Naive thymus-derived CD4-positive, alpha-beta T cell (primary cell): ENCODE measurements around the gene IL4. TPM values are rescaled to one million over a fixed set of nuclear protein-coding genes. Genes with fewer than 3 reads are reported as not detected.
A peak's percentile ranks its signal among the peaks of the same experiment; 100 is the strongest.

Experiments
- ATAC-seq: fragments of 150-1000 bp; cut with Tn5 transposase; 2 replicates; pipeline ENCODE4 v1.10.0; 2021; ENCODE audit warnings: mild to moderate bottlenecking, moderate library complexity
- CTCF ChIA-PET: fragments of 350-600 bp; sonication (Branson Sonifier 250); formaldehyde crosslinking; loops from one replicate; lab custom pipeline; 2021; ENCODE audit warnings: antibody characterized with exemption; lab: Charles Lee
- POLR2A ChIA-PET: fragments of 350-600 bp; sonication (Branson Sonifier 250); formaldehyde crosslinking; loops from one replicate; lab custom pipeline; 2021; ENCODE audit warnings: antibody characterized with exemption, inconsistent platforms; lab: Charles Lee
- DNase-seq, 9 donors: peaks; one replicate each; pipeline versions ENCODE4 v3.0.0 to v3.0.0-alpha.2; 2020 to 2022; ENCODE audit warnings: mixed read lengths in 1 of 9
- H3K27ac ChIP-seq: one replicate; pipeline ENCODE4 v1.7.0; 2013; ENCODE audit warnings: mild to moderate bottlenecking, low read depth, low read length, moderate library complexity
- H3K27me3 ChIP-seq, 2 donors: one replicate each; pipeline ENCODE4 v1.7.0; 2013; ENCODE audit warnings: low read length in 2 of 2, mild to moderate bottlenecking in 2 of 2, moderate library complexity in 2 of 2; ENCODE audit not compliant: control insufficient read depth in 2 of 2, insufficient read depth in 2 of 2
- H3K36me3 ChIP-seq, 3 experiments: 1 replicate in 2 of 3; 2 replicates in 1 of 3; pipeline ENCODE4 v1.7.0; 2013; ENCODE audit warnings: low read length in 3 of 3, mild to moderate bottlenecking in 3 of 3, moderate library complexity in 1 of 3; ENCODE audit not compliant: insufficient read depth in 3 of 3, control insufficient read depth in 2 of 3
- H3K4me1 ChIP-seq, 2 donors: one replicate each; pipeline ENCODE4 v1.7.0; 2013; ENCODE audit warnings: low read length in 2 of 2, mild to moderate bottlenecking in 2 of 2, moderate library complexity in 1 of 2; ENCODE audit not compliant: control insufficient read depth in 2 of 2, insufficient read depth in 2 of 2
- H3K4me3 ChIP-seq: 2 replicates; pipeline ENCODE4 v1.7.0; 2013; ENCODE audit warnings: mild to moderate bottlenecking, low read length
- H3K9me3 ChIP-seq, 3 experiments: 1 replicate in 2 of 3; 2 replicates in 1 of 3; pipeline ENCODE4 v1.7.0; 2013; ENCODE audit warnings: low read length in 3 of 3; ENCODE audit not compliant: control insufficient read depth in 2 of 3
- H3K27ac Mint-ChIP-seq, 9 donors: one replicate each; pipeline ENCODE4 v1.8.0; 2020 to 2022; ENCODE audit warnings: mixed read lengths in 9 of 9, mild to moderate bottlenecking in 8 of 9, moderate library complexity in 5 of 9, inconsistent platforms in 2 of 9
- H3K27me3 Mint-ChIP-seq, 5 donors: one replicate each; pipeline ENCODE4 v1.8.0; 2021 to 2022; ENCODE audit warnings: mixed read lengths in 5 of 5, mild to moderate bottlenecking in 1 of 5
- H3K36me3 Mint-ChIP-seq, 5 donors: one replicate each; pipeline ENCODE4 v1.8.0; 2020 to 2022; ENCODE audit warnings: mixed read lengths in 5 of 5, mild to moderate bottlenecking in 3 of 5, inconsistent platforms in 1 of 5
- H3K4me1 Mint-ChIP-seq, 7 donors: one replicate each; pipeline ENCODE4 v1.8.0; 2020 to 2022; ENCODE audit warnings: mixed read lengths in 7 of 7, mild to moderate bottlenecking in 3 of 7, inconsistent platforms in 1 of 7
- H3K4me3 Mint-ChIP-seq, 10 donors: one replicate each; pipeline ENCODE4 v1.8.0; 2020 to 2022; ENCODE audit warnings: mild to moderate bottlenecking in 10 of 10, mixed read lengths in 10 of 10, moderate library complexity in 6 of 10, inconsistent platforms in 2 of 10
- H3K9me3 Mint-ChIP-seq, 11 donors: one replicate each; pipeline ENCODE4 v1.8.0; 2020 to 2022; ENCODE audit warnings: mixed read lengths in 11 of 11, mild to moderate bottlenecking in 4 of 11, inconsistent platforms in 1 of 11, moderate library complexity in 1 of 11
- intact Hi-C, 2 donors: fragments of 100-400 bp; cut with micrococcal nuclease; formaldehyde crosslinking; loops; one replicate each; pipeline ENCODE4 v1.15.1; 2023
- polyA plus RNA-seq, 2 donors: library from polyadenylated mRNA; unstranded; fragments of 300-500 nt; fragmentation: Illumina TruSeq; gene quantifications; one replicate each; pipeline ENCODE4 v1.2.3, GENCODE V29; 2021
- total RNA-seq, 6 experiments: library from RNA in 5 of 6; stranded (reverse) in 5 of 6; gene quantifications; 1 replicate in 5 of 6; 2 replicates in 1 of 6; pipeline ENCODE4 v1.2.3 and lab custom pipeline; 2021 to 2026

Gene IL4
- total and polyA plus RNA-seq, 7 experiments from 2014 or later = 1.1 to 6.0 (median 4.5) TPM; not detected in 4

DNA sequence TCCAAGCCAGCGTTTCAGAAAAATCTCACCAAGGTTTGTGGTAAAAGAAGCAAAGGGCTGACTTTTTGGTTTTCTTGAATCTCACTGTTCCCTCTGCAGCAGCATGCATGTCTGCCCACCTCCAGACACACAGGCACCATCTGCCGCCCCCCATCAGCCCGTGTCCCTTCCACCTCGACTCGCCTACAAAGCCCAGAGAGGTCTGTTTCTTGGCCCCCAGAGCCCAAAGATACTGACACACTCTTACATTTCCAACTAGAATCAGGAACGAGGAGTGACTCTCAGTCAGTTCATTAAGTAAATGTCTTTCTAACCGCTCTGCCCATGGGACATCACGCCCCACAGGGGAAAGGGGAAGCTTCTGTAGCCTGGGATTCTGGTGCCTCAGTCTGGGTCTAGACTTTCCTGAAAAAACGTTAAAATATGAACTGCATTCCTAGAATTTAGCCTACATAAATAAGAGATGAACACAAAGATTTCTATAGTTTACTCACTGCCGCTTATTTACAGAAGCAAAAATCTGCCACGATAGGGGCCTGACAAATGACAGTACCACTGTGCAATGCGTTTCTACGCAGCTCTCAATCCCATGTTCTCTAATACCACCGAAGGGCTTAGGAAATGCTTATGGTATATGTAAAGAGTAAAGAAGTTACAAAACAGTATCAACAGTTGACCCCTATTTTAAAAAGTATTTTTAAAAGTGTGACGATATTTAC lies 4.1 kb downstream of the IL4 start:
- no peak overlapping the region for H3K27ac ChIP-seq
- Mint-ChIP-seq H3K4me3 (no peak overlapping the region), H3K27me3 (peaks cover 0 to 3% (median 0%) of the 10 kb centered on the region in 5 donors), H3K4me1 (peaks cover 0 to 39% (median 0%) of the 10 kb centered on the region in 7 donors), H3K9me3 (no peaks in the 10 kb centered on the region), H3K36me3 (peaks cover 0 to 11% (median 5%) of the 10 kb centered on the region in 5 donors), H3K27ac (peak overlapping the region in 1 of 9 donors; percentile 38)
- CTCF ChIA-PET = no interaction called here
- H3K4me3 ChIP-seq = no peak overlapping the region
- H3K4me1 ChIP-seq = peaks cover 0 to 17% of the 10 kb centered on the region in 2 donors
- POLR2A ChIA-PET = no interaction called here
- no peaks in the 10 kb centered on the region for H3K36me3 ChIP-seq
- no peaks in the 10 kb centered on the region for H3K9me3 ChIP-seq
- ATAC-seq = no peak
- intact Hi-C loops = no loop called here
- DNase-seq = no peak
- no peaks in the 10 kb centered on the region for H3K27me3 ChIP-seq

GRCh38 chr5:132678735-132679134 lies 4.9 kb downstream of the IL4 start:
- Mint-ChIP-seq H3K9me3 (no peaks in the 10 kb centered on the region), H3K27ac (no peak overlapping the region), H3K36me3 (peaks cover 0 to 15% (median 5%) of the 10 kb centered on the region in 5 donors), H3K4me1 (peaks cover 0 to 34% (median 0%) of the 10 kb centered on the region in 7 donors), H3K27me3 (peaks cover 0 to 3% (median 0%) of the 10 kb centered on the region in 5 donors), H3K4me3 (no peak overlapping the region)
- H3K36me3 ChIP-seq = no peaks in the 10 kb centered on the region
- H3K9me3 ChIP-seq = no peaks in the 10 kb centered on the region
- no peak for DNase-seq
- ChIA-PET CTCF (no interaction called here), POLR2A (interaction anchor here (0.5 kb wide), 1 partner anchor 16 kb away, joined by 3 read pairs; no protein-coding TSS in a partner anchor)
- H3K27me3 ChIP-seq = no peaks in the 10 kb centered on the region
- ATAC-seq = no peak
- no peak overlapping the region for H3K4me3 ChIP-seq
- peaks cover 0 to 17% of the 10 kb centered on the region in 2 donors for H3K4me1 ChIP-seq
- intact Hi-C loops = no loop called here
- no peak overlapping the region for H3K27ac ChIP-seq

DNA sequence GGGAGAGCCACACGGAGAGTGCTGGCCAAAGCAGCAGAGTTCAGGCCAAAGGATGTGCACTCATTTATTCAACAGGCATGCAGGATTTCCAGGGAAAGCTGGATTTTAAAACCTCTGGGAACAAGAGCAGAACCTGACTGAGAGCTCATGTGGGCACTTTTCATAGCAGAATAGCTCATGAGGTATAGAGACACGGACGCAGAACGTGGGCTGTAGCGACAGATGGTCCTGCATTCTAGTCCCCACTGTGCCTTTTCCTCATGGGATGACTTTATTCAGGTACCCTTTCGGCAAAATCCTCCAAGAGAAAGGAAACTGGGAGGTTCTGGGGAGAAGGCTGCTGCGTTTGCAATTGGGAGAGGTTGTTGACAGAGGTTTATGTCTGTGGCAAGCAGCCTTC lies 5.4 kb downstream of the IL4 start:
- peaks cover 0 to 15% (median 5%) of the 10 kb centered on the region in 5 donors for H3K36me3 Mint-ChIP-seq
- intact Hi-C loops = no loop called here
- H3K9me3 Mint-ChIP-seq = no peaks in the 10 kb centered on the region
- Histone ChIP-seq H3K9me3 (no peaks in the 10 kb centered on the region), H3K36me3 (no peaks in the 10 kb centered on the region), H3K27ac (no peak overlapping the region), H3K27me3 (no peaks in the 10 kb centered on the region), H3K4me3 (no peak overlapping the region), H3K4me1 (peaks cover 0 to 17% of the 10 kb centered on the region in 2 donors)
- ATAC-seq = no peak
- no peak overlapping the region for H3K27ac Mint-ChIP-seq
- ChIA-PET POLR2A (no interaction called here), CTCF (interaction anchor here (0.6 kb wide), 1 partner anchor 312 kb away, joined by 4 read pairs; no protein-coding TSS in a partner anchor)
- H3K4me3 Mint-ChIP-seq = no peak overlapping the region
- peaks cover 0 to 30% (median 0%) of the 10 kb centered on the region in 7 donors for H3K4me1 Mint-ChIP-seq
- DNase-seq = no peak
- H3K27me3 Mint-ChIP-seq = peaks cover 0 to 3% (median 0%) of the 10 kb centered on the region in 5 donors

DNA sequence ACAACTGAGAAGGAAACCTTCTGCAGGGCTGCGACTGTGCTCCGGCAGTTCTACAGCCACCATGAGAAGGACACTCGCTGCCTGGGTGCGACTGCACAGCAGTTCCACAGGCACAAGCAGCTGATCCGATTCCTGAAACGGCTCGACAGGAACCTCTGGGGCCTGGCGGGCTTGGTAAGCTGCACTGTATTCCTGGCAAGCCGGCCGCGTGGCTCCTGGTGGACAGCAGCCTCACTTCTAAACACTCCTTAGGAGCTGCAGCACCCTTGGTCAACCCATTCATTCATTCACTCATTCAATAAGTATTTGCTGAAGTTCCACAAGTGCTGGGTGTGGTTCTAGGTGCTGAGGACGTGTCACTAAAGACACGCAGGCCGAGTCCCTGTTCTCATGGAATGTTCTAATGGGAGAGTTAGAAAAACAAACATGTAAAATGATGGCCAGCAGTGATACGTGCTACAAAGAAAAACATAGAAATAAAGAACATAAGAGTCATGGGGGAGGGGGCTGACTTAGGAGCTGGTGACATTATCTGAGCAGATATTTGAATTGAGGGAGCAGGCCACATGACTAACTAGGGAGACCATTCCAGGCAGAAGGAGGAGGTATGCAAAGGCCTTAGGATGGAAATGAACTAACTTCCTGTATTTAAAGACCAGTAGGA lies 6.1 kb downstream of the IL4 start:
- Histone ChIP-seq H3K9me3 (no peaks in the 10 kb centered on the region), H3K4me1 (peaks cover 0 to 17% of the 10 kb centered on the region in 2 donors), H3K27me3 (no peaks in the 10 kb centered on the region), H3K4me3 (no peak overlapping the region), H3K27ac (no peak overlapping the region), H3K36me3 (no peaks in the 10 kb centered on the region)
- ChIA-PET POLR2A (no interaction called here), CTCF (interaction anchor here (0.6 kb wide), 1 partner anchor 311 kb away, joined by 4 read pairs; no protein-coding TSS in a partner anchor)
- H3K4me1 Mint-ChIP-seq = peaks cover 0 to 30% (median 0%) of the 10 kb centered on the region in 7 donors
- H3K9me3 Mint-ChIP-seq = no peaks in the 10 kb centered on the region
- H3K27ac Mint-ChIP-seq = peak overlapping the region in 1 of 9 donors; percentile 1
- H3K27me3 Mint-ChIP-seq = peaks cover 0 to 3% (median 0%) of the 10 kb centered on the region in 5 donors
- peaks cover 0 to 15% (median 5%) of the 10 kb centered on the region in 5 donors for H3K36me3 Mint-ChIP-seq
- intact Hi-C loops = no loop called here
- DNase-seq (no peak), ATAC-seq (no peak)
- H3K4me3 Mint-ChIP-seq = no peak overlapping the region

GRCh38 chr5:132680780-132681475 lies 7.1 kb downstream of the IL4 start:
- no peaks in the 10 kb centered on the region for H3K27me3 ChIP-seq
- H3K9me3 Mint-ChIP-seq = no peaks in the 10 kb centered on the region
- ATAC-seq (no peak), DNase-seq (no peak)
- ChIA-PET CTCF (no interaction called here), POLR2A (no interaction called here)
- H3K4me1 Mint-ChIP-seq = peaks cover 0 to 24% (median 0%) of the 10 kb centered on the region in 7 donors
- no peak overlapping the region for H3K4me3 ChIP-seq
- no peak overlapping the region for H3K27ac Mint-ChIP-seq
- H3K27me3 Mint-ChIP-seq = peaks cover 0 to 3% (median 0%) of the 10 kb centered on the region in 5 donors
- peaks cover 0 to 18% (median 5%) of the 10 kb centered on the region in 5 donors for H3K36me3 Mint-ChIP-seq
- no peaks in the 10 kb centered on the region for H3K9me3 ChIP-seq
- no peak overlapping the region for H3K27ac ChIP-seq
- H3K4me1 ChIP-seq = peaks cover 0 to 10% of the 10 kb centered on the region in 2 donors
- H3K36me3 ChIP-seq = no peaks in the 10 kb centered on the region
- intact Hi-C loops = no loop called here
- H3K4me3 Mint-ChIP-seq = no peak overlapping the region

GRCh38 chr5:132681476-132681831 lies 7.7 kb downstream of the IL4 start:
- peaks cover 0 to 18% (median 5%) of the 10 kb centered on the region in 5 donors for H3K36me3 Mint-ChIP-seq
- ChIA-PET CTCF (no interaction called here), POLR2A (no interaction called here)
- Histone ChIP-seq H3K36me3 (no peaks in the 10 kb centered on the region), H3K9me3 (no peaks in the 10 kb centered on the region), H3K27ac (no peak overlapping the region), H3K4me3 (no peak overlapping the region), H3K4me1 (peaks cover 0 to 5% of the 10 kb centered on the region in 2 donors), H3K27me3 (no peaks in the 10 kb centered on the region)
- DNase-seq (no peak), ATAC-seq (peak; percentile 27)
- intact Hi-C loops = no loop called here
- no peak overlapping the region for H3K4me3 Mint-ChIP-seq
- peaks cover 0 to 20% (median 0%) of the 10 kb centered on the region in 7 donors for H3K4me1 Mint-ChIP-seq
- peaks cover 0 to 3% (median 0%) of the 10 kb centered on the region in 5 donors for H3K27me3 Mint-ChIP-seq
- H3K27ac Mint-ChIP-seq = no peak overlapping the region
- H3K9me3 Mint-ChIP-seq = no peaks in the 10 kb centered on the region
